Right atrium auricular region (tissue), 2 donors: ENCODE data around the gene ODC1. TPM values are rescaled to one million over a fixed set of nuclear protein-coding genes. Genes with fewer than 3 reads are reported as not detected.

Source experiments
- DNase-seq: peaks from one replicate; pipeline ENCODE4 v3.0.0-alpha.2; 2019; ENCODE audit warnings: low spot score
- H3K27ac ChIP-seq, 2 donors: fragments of 200-600 bp; sonication (generic); 1 replicate in 1 of 2; 2 replicates in 1 of 2; pipeline ENCODE4 v1.5.1; 2016 to 2019
- H3K27me3 ChIP-seq, 2 donors: fragments of 200-600 bp; sonication (generic); one replicate each; pipeline versions ENCODE4 v1.5.1 to v1.6.0; 2017 to 2019
- H3K36me3 ChIP-seq: fragments of 200-600 bp; sonication (generic); one replicate; pipeline ENCODE4 v1.5.1; 2016
- H3K4me1 ChIP-seq, 2 donors: fragments of 200-600 bp; sonication (generic); one replicate each; pipeline versions ENCODE4 v1.5.1 to v1.6.0; 2017 to 2019
- H3K4me3 ChIP-seq, 2 donors: fragments of 200-600 bp; sonication (generic); 1 replicate in 1 of 2; 2 replicates in 1 of 2; pipeline ENCODE4 v1.5.1; 2017 to 2019; ENCODE audit warnings: mild to moderate bottlenecking in 1 of 2, moderate library complexity in 1 of 2
- H3K9me3 ChIP-seq, 2 donors: fragments of 200-600 bp; sonication (generic); one replicate each; pipeline ENCODE4 v1.5.1; 2019
- total RNA-seq, 2 donors: library from RNA; depleted of rRNA; stranded (reverse); fragments of >200 nt; gene quantifications; one replicate each; pipeline ENCODE4 v1.1.0, GENCODE V29; 2016
- TF ChIP-seq, protein P1 (sequence below), 2 donors: fragments of 200-600 bp; sonication (generic); IDR thresholded peaks; one replicate each; pipeline ENCODE4 v1.5.1; 2019; ENCODE audit warnings: antibody characterized with exemption in 2 of 2

The ODC1 gene
- total RNA-seq, 2 donors from 2014 or later = 41.3 to 73.9 TPM

DNA sequence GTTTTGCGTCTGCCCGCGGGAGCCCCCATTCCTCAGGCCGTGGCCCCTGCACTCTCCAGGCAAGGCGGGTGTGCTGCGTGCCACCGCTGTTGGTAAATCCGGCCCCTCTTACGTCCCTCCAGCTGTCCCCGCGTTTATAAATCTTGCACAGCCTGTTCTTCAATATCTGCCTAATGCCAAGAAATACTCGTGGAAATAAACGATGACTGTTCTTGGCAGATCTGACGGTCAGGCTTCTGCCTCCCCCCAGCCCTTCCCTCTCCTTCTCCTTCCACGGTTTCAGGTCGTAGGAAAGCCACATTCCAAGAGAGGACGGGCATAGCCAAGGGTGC lies 20.5 kb downstream of the ODC1 start:
- no peak for DNase-seq
- Histone ChIP-seq H3K4me3 (no peak overlapping the region), H3K27ac (no peak overlapping the region), H3K9me3 (no peaks in the 10 kb centered on the region), H3K4me1 (no peaks in the 10 kb centered on the region), H3K36me3 (peaks cover 10% of the 10 kb centered on the region), H3K27me3 (no peaks in the 10 kb centered on the region)
- TF ChIP-seq, protein P1, sequence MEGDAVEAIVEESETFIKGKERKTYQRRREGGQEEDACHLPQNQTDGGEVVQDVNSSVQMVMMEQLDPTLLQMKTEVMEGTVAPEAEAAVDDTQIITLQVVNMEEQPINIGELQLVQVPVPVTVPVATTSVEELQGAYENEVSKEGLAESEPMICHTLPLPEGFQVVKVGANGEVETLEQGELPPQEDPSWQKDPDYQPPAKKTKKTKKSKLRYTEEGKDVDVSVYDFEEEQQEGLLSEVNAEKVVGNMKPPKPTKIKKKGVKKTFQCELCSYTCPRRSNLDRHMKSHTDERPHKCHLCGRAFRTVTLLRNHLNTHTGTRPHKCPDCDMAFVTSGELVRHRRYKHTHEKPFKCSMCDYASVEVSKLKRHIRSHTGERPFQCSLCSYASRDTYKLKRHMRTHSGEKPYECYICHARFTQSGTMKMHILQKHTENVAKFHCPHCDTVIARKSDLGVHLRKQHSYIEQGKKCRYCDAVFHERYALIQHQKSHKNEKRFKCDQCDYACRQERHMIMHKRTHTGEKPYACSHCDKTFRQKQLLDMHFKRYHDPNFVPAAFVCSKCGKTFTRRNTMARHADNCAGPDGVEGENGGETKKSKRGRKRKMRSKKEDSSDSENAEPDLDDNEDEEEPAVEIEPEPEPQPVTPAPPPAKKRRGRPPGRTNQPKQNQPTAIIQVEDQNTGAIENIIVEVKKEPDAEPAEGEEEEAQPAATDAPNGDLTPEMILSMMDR (IDR thresholded peaks at IDR 0.05) = no peak

DNA sequence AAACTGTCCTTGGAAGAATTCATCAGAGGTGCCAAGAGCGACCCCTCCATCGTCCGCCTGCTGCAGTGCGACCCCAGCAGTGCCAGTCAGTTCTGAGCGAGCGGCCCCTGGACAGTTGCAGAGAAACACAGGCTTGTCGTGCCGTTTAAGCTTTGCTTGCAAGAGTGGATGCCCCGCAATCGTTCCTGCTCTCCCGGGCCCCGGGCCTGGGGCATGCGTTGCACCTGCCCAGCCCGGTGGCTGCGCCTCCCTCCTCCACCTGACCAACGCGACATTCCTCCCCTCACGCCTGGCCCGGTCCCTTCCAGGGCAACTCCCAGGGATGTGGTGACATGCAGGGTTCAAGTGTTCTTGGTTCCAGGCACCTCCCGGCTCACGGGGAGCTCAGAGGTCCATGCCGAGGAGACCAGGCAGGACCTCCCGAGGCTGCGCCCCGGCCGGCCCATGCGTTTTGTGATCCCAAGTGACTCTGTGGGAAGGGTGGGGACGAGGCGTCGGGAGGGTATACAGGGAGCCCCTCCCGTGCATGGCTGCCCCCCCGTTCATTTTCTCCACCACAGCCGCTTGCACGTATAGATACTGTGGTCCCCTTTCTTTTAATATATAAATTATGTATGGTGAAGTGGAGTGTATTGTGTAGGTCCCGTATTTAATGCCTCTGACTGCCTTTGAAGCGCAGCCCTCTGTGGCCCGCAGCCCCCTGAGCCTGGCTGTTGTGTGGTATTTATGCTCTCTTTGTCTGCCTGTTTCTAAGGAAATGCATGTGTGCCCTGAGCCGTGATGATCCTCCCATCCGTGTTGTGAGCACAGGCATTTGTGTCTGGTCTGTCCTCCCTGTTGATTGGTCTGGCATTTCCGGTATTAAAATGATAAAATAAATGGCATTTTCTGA lies 21.2 kb downstream of the ODC1 start:
- no peak for DNase-seq
- H3K36me3 ChIP-seq = peaks cover 10% of the 10 kb centered on the region

DNA sequence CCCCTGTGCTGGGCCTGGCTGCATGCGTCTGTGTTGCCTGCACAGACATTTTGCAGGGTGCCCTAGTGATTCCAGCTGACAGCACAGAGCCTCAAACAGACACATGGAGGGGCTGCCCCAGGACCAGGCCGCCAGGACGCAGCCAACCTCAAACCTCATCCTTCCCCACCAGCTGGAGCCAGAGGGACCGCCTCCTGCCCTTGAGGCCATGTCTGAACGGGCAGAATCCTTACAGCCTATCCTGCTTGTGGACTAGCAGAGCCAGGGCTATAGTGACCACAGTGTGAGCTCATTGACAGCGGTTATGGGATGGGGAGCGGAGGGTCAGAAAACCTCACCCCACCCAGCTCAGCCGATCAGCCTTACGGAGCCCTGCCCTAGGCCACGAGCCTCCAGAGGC lies 22.4 kb downstream of the ODC1 start:
- TF ChIP-seq, protein P1 (IDR thresholded peaks at IDR 0.05) = no peak
- DNase-seq = no peak
- Histone ChIP-seq H3K27me3 (no peaks in the 10 kb centered on the region), H3K36me3 (peaks cover 10% of the 10 kb centered on the region), H3K4me1 (no peaks in the 10 kb centered on the region), H3K27ac (no peak overlapping the region), H3K9me3 (no peaks in the 10 kb centered on the region), H3K4me3 (no peak overlapping the region)

More for the DNA sequence above, 21.2 kb downstream of the ODC1 start:
- H3K27me3 ChIP-seq = no peaks in the 10 kb centered on the region
- no peak overlapping the region for H3K27ac ChIP-seq
- no peak overlapping the region for H3K4me3 ChIP-seq
- TF ChIP-seq, protein P1 (IDR thresholded peaks at IDR 0.05) = no peak
- no peaks in the 10 kb centered on the region for H3K4me1 ChIP-seq
- H3K9me3 ChIP-seq = no peaks in the 10 kb centered on the region

DNA sequence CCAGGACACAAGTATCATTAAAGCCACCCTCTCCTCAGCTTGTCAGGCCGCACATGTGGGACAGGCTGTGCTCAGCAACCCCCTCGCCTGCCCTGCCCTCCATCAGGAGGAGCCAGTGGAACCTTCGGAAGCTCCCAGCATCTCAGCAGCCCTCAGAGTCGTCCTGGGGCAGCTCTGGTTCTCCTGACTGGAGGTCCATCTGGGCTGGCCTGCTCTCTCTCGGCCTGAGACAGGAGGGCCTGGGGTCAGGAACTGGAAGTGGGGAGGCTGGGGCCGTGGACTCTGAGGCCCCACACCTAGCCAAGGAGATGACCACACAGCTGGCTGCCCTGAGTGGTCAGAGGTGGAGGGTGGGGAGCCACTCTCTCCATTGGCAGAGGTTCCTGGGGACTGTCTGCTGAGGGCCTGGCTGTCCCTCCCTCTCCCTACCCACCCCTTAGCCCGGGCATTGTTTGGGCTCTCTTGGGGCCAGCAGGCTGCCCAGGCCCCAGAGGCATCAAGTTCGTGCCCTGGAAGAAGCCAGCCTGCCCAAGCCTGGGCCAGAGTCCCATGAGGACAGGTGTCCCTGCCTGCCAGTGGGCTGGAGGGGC lies 23.1 kb downstream of the ODC1 start:
- TF ChIP-seq, protein P1 (IDR thresholded peaks at IDR 0.05) = no peak
- H3K9me3 ChIP-seq = no peaks in the 10 kb centered on the region
- no peaks in the 10 kb centered on the region for H3K4me1 ChIP-seq
- H3K27me3 ChIP-seq = no peaks in the 10 kb centered on the region
- no peak for DNase-seq
- no peak overlapping the region for H3K27ac ChIP-seq
- no peak overlapping the region for H3K4me3 ChIP-seq
- H3K36me3 ChIP-seq = peaks cover 10% of the 10 kb centered on the region

DNA sequence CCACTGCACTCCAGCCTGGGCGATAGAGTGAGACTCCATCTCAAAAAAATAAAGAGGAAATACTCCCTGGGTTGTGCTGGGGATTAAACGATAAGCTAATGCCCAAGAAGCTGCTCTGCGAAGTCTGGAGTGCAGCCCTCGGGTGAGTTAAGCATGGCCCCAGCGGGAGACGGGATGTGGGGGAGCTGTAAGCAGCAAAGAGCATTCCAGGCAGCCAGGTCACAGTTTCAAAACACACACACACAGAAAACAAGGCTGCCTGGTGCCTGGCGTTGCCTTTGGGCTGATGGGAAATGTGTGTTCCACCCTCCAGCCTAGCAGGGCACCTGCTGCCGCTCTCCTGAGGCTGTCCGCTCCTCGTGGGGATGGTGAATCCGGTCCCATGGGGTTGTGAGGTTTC lies 24.1 kb downstream of the ODC1 start:
- no peak for DNase-seq
- TF ChIP-seq, protein P1 (IDR thresholded peaks at IDR 0.05) = no peak
- no peak overlapping the region for H3K4me3 ChIP-seq
- H3K36me3 ChIP-seq = peaks cover 10% of the 10 kb centered on the region
- no peak overlapping the region for H3K27ac ChIP-seq
- no peaks in the 10 kb centered on the region for H3K9me3 ChIP-seq
- no peaks in the 10 kb centered on the region for H3K27me3 ChIP-seq
- no peaks in the 10 kb centered on the region for H3K4me1 ChIP-seq
